Tibial nerve (tissue), 4 donors: ENCODE results near the gene SKI.
A peak's percentile ranks its signal among the peaks of the same experiment; 100 is the strongest.

Experiments used
- EP300 ChIP-seq, 2 donors: sonication (generic); formaldehyde crosslinking; IDR thresholded peaks; one replicate each; pipeline ENCODE4 v1.6.1; 2017; ENCODE audit warnings: antibody characterized with exemption in 2 of 2, mild to moderate bottlenecking in 1 of 2
- POLR2A ChIP-seq, 2 donors: fragments of 450-650 bp; IDR thresholded peaks; one replicate each; pipeline ENCODE4 v1.6.1; 2017; ENCODE audit warnings: antibody characterized with exemption in 2 of 2, mild to moderate bottlenecking in 2 of 2, moderate library complexity in 2 of 2
- TF ChIP-seq, protein P1 (sequence below), 5 experiments: fragments of 200-600 bp in 3 of 5; fragments of 450-650 bp in 2 of 5; sonication (generic) in 3 of 5; IDR thresholded peaks; one replicate each; pipeline ENCODE4 v1.5.1; 2016 to 2019; ENCODE audit warnings: antibody characterized with exemption in 5 of 5, mild to moderate bottlenecking in 3 of 5, moderate library complexity in 2 of 5

GRCh38 chr1:2255420-2256369, 27.6 kb downstream of the SKI start:
- TF ChIP-seq, protein P1, sequence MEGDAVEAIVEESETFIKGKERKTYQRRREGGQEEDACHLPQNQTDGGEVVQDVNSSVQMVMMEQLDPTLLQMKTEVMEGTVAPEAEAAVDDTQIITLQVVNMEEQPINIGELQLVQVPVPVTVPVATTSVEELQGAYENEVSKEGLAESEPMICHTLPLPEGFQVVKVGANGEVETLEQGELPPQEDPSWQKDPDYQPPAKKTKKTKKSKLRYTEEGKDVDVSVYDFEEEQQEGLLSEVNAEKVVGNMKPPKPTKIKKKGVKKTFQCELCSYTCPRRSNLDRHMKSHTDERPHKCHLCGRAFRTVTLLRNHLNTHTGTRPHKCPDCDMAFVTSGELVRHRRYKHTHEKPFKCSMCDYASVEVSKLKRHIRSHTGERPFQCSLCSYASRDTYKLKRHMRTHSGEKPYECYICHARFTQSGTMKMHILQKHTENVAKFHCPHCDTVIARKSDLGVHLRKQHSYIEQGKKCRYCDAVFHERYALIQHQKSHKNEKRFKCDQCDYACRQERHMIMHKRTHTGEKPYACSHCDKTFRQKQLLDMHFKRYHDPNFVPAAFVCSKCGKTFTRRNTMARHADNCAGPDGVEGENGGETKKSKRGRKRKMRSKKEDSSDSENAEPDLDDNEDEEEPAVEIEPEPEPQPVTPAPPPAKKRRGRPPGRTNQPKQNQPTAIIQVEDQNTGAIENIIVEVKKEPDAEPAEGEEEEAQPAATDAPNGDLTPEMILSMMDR (IDR thresholded peaks at IDR 0.05), result no peak
- TF ChIP-seq EP300 (IDR thresholded peaks at IDR 0.05) (peak in 1 of 2 donors; percentile 7), POLR2A (IDR thresholded peaks at IDR 0.05) (no peak)
